ENCODE results near the gene COLEC12. TPM values are rescaled to one million over a fixed set of nuclear protein-coding genes. Genes with fewer than 3 reads are reported as not detected.

COLEC12 gene
- total and polyA plus RNA-seq, 2 donors (not counting 3 experiments of a cell fraction or from before 2014, with no cell fraction given) = 8.0 to 17.1 TPM

- CTCF ChIA-PET = interaction anchor here (1.3 to 2.0 kb wide), 2 partner anchors 225 to 285 kb away, joined by 5 read pairs; no protein-coding TSS in a partner anchor
- no peaks in the 10 kb centered on the region for H3K27me3 ChIP-seq (ENCODE audit: control insufficient read depth in 2 of 2, insufficient read depth in 2 of 2, low read length in 2 of 2)
- no TSS peak for BruUV-seq (replicated peaks)
- TF ChIP-seq MAX (IDR thresholded peaks at IDR 0.05; ENCODE audit: insufficient read depth, insufficient read length) = no peak
- TF ChIP-seq POLR2AphosphoS5 (IDR thresholded peaks at IDR 0.05; ENCODE audit: insufficient read depth, low read depth, low read length) = no peak
- no peak for TF ChIP-seq EZH2 (IDR thresholded peaks at IDR 0.05; ENCODE audit: borderline replicate concordance, low read depth, low read length, severe bottlenecking)
- TF ChIP-seq, protein P1, sequence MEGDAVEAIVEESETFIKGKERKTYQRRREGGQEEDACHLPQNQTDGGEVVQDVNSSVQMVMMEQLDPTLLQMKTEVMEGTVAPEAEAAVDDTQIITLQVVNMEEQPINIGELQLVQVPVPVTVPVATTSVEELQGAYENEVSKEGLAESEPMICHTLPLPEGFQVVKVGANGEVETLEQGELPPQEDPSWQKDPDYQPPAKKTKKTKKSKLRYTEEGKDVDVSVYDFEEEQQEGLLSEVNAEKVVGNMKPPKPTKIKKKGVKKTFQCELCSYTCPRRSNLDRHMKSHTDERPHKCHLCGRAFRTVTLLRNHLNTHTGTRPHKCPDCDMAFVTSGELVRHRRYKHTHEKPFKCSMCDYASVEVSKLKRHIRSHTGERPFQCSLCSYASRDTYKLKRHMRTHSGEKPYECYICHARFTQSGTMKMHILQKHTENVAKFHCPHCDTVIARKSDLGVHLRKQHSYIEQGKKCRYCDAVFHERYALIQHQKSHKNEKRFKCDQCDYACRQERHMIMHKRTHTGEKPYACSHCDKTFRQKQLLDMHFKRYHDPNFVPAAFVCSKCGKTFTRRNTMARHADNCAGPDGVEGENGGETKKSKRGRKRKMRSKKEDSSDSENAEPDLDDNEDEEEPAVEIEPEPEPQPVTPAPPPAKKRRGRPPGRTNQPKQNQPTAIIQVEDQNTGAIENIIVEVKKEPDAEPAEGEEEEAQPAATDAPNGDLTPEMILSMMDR (IDR thresholded peaks at IDR 0.05; ENCODE audit: extremely low read depth in 1 of 2, insufficient read depth in 1 of 2, low read depth in 1 of 2, low read length in 2 of 2) = no peak
- no peak for TF ChIP-seq POLR2A (IDR thresholded peaks at IDR 0.05; ENCODE audit: low read depth, low read length)
- TF ChIP-seq JUN (IDR thresholded peaks at IDR 0.05; ENCODE audit: borderline replicate concordance, insufficient read depth, insufficient read length, low read depth) = no peak
- TF ChIP-seq GATA2 (IDR thresholded peaks at IDR 0.05; ENCODE audit: insufficient read depth, insufficient read length, low read depth, low read length) = no peak
- TF ChIP-seq MYC (IDR thresholded peaks at IDR 0.05; ENCODE audit: low read depth, low read length) = no peak
- no peak for TF ChIP-seq FOS (IDR thresholded peaks at IDR 0.05; ENCODE audit: borderline replicate concordance, insufficient read depth, low read length)
- H3K9me3 ChIP-seq (replicated peaks; ENCODE audit: control insufficient read depth, insufficient read depth, low read length) = no peaks in the 10 kb centered on the region
- no peak overlapping the region for H3K4me2 ChIP-seq (ENCODE audit: insufficient read depth, low read length)
- H2AFZ ChIP-seq (ENCODE audit: low read depth, low read length) = no peak overlapping the region
- H3K4me3 ChIP-seq (replicated peaks in 1 of 3; ENCODE audit: insufficient read depth in 1 of 3, low read depth in 1 of 3, low read length in 3 of 3) = no peak overlapping the region
- peaks cover 7% of the 10 kb centered on the region for H3K4me1 ChIP-seq (ENCODE audit: control insufficient read depth, extremely low read depth, insufficient read depth, low read length)
- intact Hi-C loops (cut with micrococcal nuclease) (no loop called here), dilution Hi-C loops (cut with MboI; ENCODE audit: extremely low pct_ligation_motif_present, low sequenced_read_pairs) (no loop called here)
- H3K27ac ChIP-seq (ENCODE audit: insufficient read depth, low read depth, low read length) = no peak overlapping the region
- H3K36me3 ChIP-seq (ENCODE audit: control insufficient read depth in 2 of 2, extremely low read depth in 1 of 2, insufficient read depth in 2 of 2, low read length in 2 of 2) = no peaks in the 10 kb centered on the region
- H4K20me1 ChIP-seq (replicated peaks; ENCODE audit: control insufficient read depth, extremely low read depth, insufficient read depth, low read length) = no peaks in the 10 kb centered on the region
- no peak for FAIRE-seq
- POLR2A ChIA-PET = no interaction called here
- H3K79me2 ChIP-seq (ENCODE audit: control insufficient read depth, insufficient read depth, low read length) = no peaks in the 10 kb centered on the region
- H3K9ac ChIP-seq (replicated peaks; ENCODE audit: extremely low read depth, insufficient read depth, low read length) = no peak overlapping the region
- H3K9me1 ChIP-seq (replicated peaks; ENCODE audit: control insufficient read depth, extremely low read depth, insufficient read depth, low read length) = no peaks in the 10 kb centered on the region
- DNase-seq (ENCODE audit: low read depth, low spot score) = no peak
Observed at GRCh38 chr18:339200-339599, 161.3 kb downstream of the COLEC12 start.
